ENCODE data around the gene CORO7.

The CORO7 gene

DNA sequence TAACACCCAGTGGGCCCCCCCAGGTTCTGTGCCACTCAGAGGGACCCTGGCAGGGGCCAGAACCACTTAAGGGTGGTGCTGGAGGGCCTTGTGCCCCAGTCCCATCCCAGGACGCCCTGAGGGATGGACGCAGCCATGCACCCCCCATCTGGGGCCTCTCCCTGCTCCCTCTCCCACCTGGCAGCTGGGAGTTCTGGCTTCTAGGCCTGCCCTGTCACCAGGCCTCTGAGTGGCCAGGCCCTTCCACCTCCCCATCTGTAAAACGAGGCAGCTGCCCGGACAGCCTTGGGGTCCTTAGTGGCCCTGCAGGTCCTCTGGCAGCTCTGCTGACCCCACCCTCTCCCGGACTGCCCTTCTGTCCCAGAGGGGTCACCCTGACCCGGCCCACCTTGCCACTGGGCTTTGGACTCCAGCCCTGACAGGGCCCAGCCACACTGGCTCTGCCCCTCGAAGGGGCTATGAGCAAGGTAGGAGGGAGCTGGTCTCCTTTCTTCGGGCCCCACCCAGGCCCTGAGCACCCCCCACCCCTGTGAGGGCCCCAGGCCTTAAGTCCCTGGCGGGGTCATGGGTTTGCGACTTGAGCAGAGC, 77.6 kb downstream of the CORO7 start:
- H3K27ac ChIP-seq (ENCODE audit: low read length) = no peak overlapping the region
- DNase-seq (no peak), ATAC-seq (ENCODE audit: insufficient read depth, low read depth) (no peak)
- TF ChIP-seq EZH2 (IDR thresholded peaks at IDR 0.05; ENCODE audit: borderline replicate concordance, low read depth, low read length, severe bottlenecking) = no peak
- TF ChIP-seq, protein P1, sequence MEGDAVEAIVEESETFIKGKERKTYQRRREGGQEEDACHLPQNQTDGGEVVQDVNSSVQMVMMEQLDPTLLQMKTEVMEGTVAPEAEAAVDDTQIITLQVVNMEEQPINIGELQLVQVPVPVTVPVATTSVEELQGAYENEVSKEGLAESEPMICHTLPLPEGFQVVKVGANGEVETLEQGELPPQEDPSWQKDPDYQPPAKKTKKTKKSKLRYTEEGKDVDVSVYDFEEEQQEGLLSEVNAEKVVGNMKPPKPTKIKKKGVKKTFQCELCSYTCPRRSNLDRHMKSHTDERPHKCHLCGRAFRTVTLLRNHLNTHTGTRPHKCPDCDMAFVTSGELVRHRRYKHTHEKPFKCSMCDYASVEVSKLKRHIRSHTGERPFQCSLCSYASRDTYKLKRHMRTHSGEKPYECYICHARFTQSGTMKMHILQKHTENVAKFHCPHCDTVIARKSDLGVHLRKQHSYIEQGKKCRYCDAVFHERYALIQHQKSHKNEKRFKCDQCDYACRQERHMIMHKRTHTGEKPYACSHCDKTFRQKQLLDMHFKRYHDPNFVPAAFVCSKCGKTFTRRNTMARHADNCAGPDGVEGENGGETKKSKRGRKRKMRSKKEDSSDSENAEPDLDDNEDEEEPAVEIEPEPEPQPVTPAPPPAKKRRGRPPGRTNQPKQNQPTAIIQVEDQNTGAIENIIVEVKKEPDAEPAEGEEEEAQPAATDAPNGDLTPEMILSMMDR (IDR thresholded peaks at IDR 0.05; ENCODE audit: borderline replicate concordance, extremely low read depth, low read length, poor library complexity, severe bottlenecking) = no peak
- no peaks in the 10 kb centered on the region for H3K4me1 ChIP-seq (ENCODE audit: insufficient read depth, low read length)
- no peak overlapping the region for H2AFZ ChIP-seq (ENCODE audit: low read depth, low read length)
- peaks cover 19% of the 10 kb centered on the region for H3K79me2 ChIP-seq (ENCODE audit: insufficient read depth, low read length)
- peaks cover 53% of the 10 kb centered on the region for H4K20me1 ChIP-seq (ENCODE audit: insufficient read depth, low read length)
- H3K36me3 ChIP-seq (ENCODE audit: insufficient read depth, low read length) = peaks cover 41% of the 10 kb centered on the region
- no peak overlapping the region for H3K4me3 ChIP-seq (ENCODE audit: low read depth in 1 of 2, low read length in 2 of 2)
- H3K9ac ChIP-seq (ENCODE audit: low read depth, low read length) = no peak overlapping the region
- H3K9me3 ChIP-seq (ENCODE audit: insufficient read depth, low read length, severe bottlenecking) = no peaks in the 10 kb centered on the region
- H3K27me3 ChIP-seq (ENCODE audit: insufficient read depth, low read length, poor library complexity) = no peaks in the 10 kb centered on the region
- H3K4me2 ChIP-seq (ENCODE audit: insufficient read depth, low read length) = no peak overlapping the region

DNA sequence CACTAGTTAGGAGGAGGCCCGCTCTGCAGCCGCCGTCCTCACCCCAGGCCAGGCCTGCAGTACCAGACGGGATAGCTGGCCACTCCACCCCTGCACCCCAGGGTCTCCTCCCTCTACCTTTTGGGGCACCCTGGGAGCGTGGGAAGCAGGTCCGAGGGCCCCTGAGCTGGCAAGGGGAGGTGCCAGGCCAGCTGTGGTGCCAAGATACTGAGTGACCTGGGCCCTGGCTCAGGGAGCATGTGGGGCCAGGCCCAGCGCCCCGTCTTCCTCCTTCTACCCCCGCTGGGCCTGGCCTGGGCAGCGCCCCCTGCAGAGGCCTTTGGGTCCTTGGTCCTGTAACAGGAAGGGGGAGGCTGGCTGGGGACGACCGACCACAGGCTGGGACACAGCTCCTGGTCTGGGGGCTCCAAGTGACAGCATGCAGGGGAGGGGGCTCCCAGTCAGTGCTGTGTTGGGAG, 78.2 kb downstream of the CORO7 start:
- Histone ChIP-seq H3K79me2 (ENCODE audit: insufficient read depth, low read length) (peaks cover 12% of the 10 kb centered on the region), H4K20me1 (ENCODE audit: insufficient read depth, low read length) (peaks cover 47% of the 10 kb centered on the region), H3K9me3 (ENCODE audit: insufficient read depth, low read length, severe bottlenecking) (no peaks in the 10 kb centered on the region), H3K36me3 (ENCODE audit: insufficient read depth, low read length) (peaks cover 35% of the 10 kb centered on the region), H3K27me3 (ENCODE audit: insufficient read depth, low read length, poor library complexity) (no peaks in the 10 kb centered on the region), H2AFZ (ENCODE audit: low read depth, low read length) (no peak overlapping the region), H3K4me1 (ENCODE audit: insufficient read depth, low read length) (no peaks in the 10 kb centered on the region), H3K9ac (ENCODE audit: low read depth, low read length) (no peak overlapping the region), H3K4me3 (ENCODE audit: low read depth in 1 of 2, low read length in 2 of 2) (no peak overlapping the region), H3K27ac (ENCODE audit: low read length) (no peak overlapping the region), H3K4me2 (ENCODE audit: insufficient read depth, low read length) (no peak overlapping the region)
- no peak for TF ChIP-seq EZH2 (IDR thresholded peaks at IDR 0.05; ENCODE audit: borderline replicate concordance, low read depth, low read length, severe bottlenecking)
- TF ChIP-seq, protein P1 (IDR thresholded peaks at IDR 0.05; ENCODE audit: borderline replicate concordance, extremely low read depth, low read length, poor library complexity, severe bottlenecking) = no peak
- ATAC-seq (ENCODE audit: insufficient read depth, low read depth) = peak; percentile 18; the same call in 1 of the 3 replicates
- no peak for DNase-seq

DNA sequence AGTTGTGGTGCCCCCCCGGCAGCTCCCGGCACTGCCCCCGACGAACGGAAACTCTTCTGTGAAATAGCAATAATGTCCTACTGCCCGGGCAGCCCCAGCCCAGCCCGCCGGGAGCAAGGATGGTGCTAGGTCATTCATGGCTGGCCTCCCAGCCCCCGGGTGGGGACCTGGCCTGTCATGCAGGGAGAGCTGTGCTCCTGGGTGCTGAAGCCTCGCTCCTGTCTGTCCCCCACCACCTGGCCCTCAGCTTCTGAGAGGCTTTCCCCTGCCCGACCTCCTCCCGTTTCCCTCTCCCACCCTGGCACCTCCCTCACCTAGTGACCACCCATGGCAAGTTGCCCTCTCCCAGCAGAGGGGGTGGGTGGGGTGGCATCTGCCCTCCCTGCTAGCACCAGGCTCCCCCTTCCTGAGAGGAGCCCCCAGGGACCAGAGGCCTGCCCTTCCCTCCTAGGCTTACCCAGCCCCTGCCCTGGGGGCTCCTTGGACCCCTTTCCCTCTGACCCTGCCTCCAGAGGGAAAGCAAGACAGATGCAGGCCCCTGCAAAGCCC, 78.8 kb downstream of the CORO7 start:
- TF ChIP-seq, protein P1 (IDR thresholded peaks at IDR 0.05; ENCODE audit: borderline replicate concordance, extremely low read depth, low read length, poor library complexity, severe bottlenecking) = no peak
- TF ChIP-seq EZH2 (IDR thresholded peaks at IDR 0.05; ENCODE audit: borderline replicate concordance, low read depth, low read length, severe bottlenecking) = no peak
- Histone ChIP-seq H3K4me2 (ENCODE audit: insufficient read depth, low read length) (no peak overlapping the region), H3K4me3 (ENCODE audit: low read depth in 1 of 2, low read length in 2 of 2) (no peak overlapping the region), H4K20me1 (ENCODE audit: insufficient read depth, low read length) (peaks cover 45% of the 10 kb centered on the region), H3K27ac (ENCODE audit: low read length) (no peak overlapping the region), H2AFZ (ENCODE audit: low read depth, low read length) (no peak overlapping the region), H3K27me3 (ENCODE audit: insufficient read depth, low read length, poor library complexity) (no peaks in the 10 kb centered on the region), H3K36me3 (ENCODE audit: insufficient read depth, low read length) (peaks cover 31% of the 10 kb centered on the region), H3K4me1 (ENCODE audit: insufficient read depth, low read length) (no peaks in the 10 kb centered on the region), H3K79me2 (ENCODE audit: insufficient read depth, low read length) (peaks cover 8% of the 10 kb centered on the region; the same call in 1 of the 2 replicates), H3K9me3 (ENCODE audit: insufficient read depth, low read length, severe bottlenecking) (no peaks in the 10 kb centered on the region), H3K9ac (ENCODE audit: low read depth, low read length) (no peak overlapping the region)
- DNase-seq = no peak
- ATAC-seq (ENCODE audit: insufficient read depth, low read depth) = no peak
